Skin of body (tissue), 2 donors: ENCODE data around the gene SEC14L1. TPM values are rescaled to one million over a fixed set of nuclear protein-coding genes. Genes with fewer than 3 reads are reported as not detected.

Source experiments
- DNase-seq: peaks from one replicate; lab custom pipeline; 2025; lab: John Stamatoyannopoulos, UW
- total RNA-seq: library from RNA; depleted of rRNA; stranded (reverse); fragments of >200 nt; gene quantifications from one replicate; pipeline ENCODE4 v1.2.3, GENCODE V29; 2014

Gene SEC14L1
- total RNA-seq, 1 donor from 2014 or later: 56.4 TPM

DNA sequence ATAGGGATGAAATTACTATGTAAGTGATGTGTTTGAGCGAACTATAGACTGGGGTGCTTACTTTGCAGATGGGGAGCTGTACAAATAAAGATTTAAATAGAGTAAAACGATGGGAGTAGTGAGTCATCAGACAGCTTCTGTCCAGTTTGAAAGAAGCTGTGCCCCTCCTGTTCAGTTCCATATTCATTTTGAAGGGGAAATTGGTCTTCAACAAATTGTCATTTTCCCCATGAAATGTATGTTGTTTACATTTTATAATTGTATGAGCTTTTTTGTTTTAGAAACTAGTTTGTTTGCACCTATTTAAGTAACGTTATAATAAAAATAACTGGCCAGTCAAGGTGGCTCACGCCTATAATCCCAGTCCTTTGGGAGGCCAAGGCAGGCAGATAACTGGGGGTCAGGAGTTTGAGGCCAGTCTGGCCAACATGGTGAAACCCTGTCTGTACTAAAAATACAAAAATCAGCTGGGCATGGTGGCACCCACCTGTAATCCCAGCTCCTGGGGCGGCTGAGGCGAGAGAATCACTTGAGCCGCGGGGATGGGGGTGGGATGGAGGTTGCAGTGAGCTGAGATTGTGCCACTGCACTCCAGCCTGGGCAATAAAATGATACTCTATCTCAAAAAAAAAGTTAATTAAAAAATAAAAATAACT, 20.2 kb downstream of the SEC14L1 start:
- DNase-seq: no peak

DNA sequence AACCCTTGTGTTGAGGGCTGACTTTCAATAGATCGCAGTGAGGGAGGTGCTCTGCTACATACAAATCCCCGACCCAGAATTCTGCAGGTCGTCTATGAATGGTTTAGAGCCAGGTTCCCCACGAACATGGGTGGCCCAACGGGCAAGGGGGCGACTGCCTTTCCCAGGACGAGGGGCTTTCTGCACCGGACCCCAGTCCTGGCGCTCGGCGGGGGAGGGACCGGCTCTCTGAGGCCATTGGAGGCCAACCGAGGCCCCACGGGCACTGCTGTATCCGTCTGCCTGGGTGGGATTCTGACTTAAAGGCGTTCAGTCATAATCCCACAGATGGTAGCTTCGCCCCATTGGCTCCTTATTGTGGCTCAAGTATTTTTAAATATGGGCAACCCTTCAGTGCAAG, 21.2 kb downstream of the SEC14L1 start:
- DNase-seq: no peak

DNA sequence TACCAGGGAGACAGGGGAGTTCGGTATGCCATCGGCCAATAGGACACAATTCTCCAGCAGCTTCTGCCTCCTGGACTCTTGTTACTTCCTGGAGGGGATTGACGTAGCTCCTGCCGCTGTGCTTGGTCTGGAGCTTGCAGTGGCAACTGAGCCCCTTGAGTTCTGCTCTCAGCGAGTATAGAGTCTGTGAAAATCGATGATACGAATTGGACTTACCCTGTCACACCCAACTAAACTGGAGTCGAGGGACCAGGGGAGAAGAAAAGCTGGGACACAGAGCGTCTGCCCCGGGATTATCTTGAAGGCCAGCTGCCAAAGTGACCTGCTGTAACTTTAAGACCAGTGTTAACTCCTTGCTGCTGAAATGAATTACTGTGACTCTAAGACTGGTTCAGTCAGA, 22.2 kb downstream of the SEC14L1 start:
- DNase-seq: no peak

DNA sequence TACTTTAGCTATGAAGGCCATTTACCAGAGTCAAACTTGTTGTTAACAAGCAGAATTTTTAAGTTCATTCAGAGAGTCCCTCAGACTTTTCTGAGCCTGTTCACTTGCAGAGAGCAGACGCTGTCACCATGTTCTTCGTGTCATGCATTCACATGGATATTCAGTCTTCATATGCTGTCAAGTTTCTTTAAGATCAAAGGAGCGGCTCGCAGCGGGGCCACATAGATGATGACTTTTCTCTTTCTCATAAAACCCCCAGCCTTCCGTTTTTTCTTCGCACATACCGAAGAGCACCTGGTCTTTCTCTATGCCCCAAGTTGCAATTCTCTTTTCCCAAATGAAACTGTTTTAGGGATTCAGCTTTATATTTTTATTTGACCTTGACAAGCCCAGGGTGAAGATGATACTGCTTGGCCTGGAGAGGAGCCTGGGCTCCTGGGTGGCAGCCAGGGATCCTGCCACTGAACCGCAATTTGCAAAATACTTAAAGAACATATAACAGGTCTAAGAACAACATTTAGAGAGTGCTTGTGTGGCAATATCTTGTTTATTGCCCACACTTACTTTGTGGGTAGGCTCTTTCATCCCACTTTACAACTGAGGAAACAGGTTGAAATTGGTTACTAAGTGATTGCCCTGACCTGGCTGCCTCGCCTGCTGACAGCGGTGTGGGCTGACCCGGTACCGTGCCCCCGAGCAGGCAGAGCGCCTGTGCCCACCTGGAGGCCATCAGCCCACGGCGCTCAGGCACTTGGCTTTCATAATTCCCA, 22.9 kb downstream of the SEC14L1 start:
- DNase-seq: no peak

DNA sequence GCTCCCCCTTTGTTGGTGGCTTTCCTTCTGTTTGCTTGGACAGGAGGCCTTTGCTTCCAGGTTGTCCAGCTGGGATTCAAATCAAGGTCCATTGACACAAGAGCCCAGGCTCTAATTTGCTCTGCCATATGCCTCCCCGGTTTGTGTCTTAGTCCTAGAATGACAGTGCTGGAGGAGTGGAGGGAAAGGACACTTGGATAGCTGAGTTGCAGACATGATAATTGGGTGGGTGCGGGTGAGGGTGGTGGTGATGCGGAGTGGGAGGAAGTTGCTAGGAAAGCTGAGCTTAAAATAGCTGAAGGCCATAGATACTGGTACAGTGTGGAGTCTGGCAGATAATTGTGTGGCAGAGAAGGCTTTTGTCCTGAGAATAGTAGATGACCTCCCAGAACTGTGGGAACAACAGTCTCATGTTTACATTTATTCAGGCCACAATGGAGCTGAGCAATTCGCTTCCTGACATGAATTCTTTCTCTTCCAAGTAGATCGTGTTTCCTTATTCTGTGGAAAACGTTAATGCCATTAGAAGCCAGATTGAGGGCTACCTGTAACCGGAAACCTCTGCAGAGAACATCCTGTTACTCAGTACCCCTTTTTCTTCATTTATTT, 23.8 kb downstream of the SEC14L1 start:
- no peak for DNase-seq

DNA sequence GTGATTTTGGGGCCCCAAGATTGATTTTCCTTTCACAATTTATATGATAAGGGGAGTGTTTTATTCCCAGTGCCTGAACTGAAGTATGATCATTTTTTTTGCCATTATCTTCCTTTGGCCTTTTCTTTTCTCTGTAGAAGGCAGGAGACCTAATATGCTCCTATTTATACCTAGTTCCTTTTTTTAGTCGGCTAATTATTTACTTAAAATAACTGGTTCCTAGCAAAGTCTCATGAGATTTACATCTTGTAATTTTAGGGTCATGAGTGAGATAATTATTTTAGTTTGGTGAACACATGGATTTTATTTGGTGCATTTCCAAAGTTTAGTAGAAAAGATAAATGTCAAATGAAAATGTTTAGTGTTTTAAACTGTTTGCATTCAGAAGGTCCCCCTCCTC, 24.8 kb downstream of the SEC14L1 start:
- no peak for DNase-seq

DNA sequence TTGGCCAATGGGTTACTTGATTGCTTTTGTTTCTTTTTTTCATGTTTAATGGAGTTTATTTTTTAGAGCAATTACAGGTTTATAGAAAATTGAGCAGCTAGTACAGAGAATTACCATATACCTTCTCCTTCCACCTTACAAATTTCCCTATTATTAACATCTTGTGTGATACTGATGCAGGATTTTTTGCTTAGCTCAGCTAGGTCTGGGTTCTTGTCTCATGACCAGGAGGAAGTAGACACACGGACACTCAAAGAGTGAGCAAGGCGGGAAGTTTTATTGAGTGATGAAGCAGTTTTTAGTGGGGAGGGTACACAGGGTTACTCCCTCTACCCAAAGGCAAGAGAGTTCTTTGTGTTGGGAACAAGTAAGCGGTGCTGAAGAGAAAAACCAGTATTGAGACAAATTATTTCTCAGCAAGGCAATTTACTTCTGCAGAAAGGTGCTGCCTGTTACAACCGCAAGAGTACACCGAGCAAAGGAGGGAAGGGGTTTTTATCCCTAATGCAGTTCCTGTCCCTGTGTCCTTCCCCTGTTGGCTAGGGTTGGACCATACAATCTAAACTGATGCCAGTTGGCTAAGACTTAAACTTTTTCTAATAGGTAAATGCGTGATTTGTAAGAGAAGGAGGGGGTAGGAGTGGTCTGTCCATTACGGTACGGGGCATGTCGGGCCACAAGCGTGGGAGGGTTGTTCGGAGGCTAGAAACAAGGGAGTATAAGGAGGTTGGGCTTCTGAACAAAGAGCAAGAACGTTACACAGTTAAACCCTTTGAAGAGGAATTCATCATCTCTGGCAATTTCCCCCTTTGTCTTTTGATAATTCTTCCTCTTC, 26.9 kb downstream of the SEC14L1 start:
- no peak for DNase-seq

DNA sequence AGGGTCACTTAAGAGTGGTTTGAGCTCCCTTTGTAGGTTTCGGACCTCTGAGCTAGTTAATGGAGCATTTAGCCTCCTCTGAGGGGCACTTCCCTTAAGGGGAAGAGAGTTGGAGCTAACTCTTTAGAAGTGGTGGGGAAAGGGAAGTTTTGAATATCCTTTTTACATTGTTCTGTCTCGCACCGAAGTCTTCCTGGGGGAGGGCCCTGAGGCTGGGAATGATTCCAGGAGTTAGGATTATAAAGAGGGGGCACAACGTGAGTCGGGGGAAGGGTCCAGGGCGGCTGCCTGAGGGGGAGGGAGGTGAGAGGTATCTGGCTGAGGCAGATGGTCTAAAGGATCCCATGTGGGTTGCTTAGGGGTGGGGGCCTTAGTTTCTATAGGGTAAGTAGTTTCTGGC, 32.3 kb downstream of the SEC14L1 start:
- DNase-seq: no peak

DNA sequence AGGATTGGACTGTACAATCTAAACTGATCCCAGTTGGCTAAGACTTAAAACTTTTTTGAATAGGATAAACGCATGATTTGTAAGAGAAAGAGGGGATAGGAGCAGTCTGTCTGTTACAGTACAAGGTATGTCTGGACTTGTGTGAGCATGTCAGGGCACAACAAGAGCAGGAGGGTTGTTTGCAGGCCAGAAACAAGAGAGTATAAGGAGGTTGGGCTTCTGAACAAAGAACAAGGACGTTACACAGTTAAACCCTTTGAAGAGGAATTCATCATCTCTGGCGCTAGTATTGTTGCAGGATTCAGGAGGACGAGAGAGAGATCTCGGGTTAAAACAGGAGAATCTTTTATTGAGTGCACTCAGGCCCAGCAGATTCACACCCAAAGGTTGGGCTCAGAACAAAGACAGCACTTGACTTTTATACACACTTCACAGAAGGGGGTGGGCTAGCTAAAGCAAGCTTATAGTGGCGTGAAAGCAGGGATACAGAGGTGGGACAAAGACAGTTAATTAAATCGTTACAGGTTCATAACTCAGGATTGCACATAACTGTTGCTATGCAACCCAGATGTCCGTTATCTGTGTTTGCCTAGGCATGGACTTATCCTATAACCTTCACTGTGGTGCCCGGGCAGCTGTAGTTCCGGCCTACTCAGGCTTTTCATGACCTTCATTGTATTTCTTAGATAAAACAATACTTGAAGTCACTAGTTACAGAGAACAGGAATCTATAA, 34.3 kb downstream of the SEC14L1 start:
- DNase-seq: no peak

DNA sequence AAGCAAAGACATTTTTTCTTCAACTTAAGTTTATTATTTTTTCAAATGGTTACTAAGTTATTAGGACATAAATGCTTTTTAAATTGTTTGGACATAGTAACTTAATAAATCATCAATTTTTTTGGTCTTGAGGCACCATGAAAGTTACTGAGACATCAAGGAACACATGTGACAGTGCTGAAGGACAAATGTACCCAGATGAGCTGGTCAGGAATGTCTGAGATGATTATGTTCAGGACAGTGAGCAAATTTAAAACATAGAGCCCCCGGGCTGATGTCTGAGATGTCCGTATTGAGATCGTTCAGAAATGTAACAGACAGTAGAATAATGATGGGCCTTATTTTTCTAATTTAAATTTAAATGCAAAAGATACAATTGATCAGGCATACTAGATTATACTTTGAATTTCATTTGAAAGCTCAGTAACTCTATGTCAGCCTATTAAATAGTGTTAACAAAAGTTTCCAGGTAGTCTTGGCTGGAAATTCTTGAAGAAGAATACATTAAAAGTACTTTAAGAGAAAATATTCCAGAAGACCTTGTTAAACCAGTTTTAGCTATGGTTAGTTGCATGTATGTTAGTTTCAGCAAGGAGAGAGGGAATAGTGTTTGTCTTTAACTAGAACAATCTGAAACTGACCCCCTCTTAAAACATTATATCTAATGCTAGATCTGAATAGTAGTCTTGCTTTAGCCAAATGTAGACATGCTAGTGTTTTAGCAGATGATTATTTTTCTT, 36.4 kb downstream of the SEC14L1 start:
- DNase-seq: no peak

DNA sequence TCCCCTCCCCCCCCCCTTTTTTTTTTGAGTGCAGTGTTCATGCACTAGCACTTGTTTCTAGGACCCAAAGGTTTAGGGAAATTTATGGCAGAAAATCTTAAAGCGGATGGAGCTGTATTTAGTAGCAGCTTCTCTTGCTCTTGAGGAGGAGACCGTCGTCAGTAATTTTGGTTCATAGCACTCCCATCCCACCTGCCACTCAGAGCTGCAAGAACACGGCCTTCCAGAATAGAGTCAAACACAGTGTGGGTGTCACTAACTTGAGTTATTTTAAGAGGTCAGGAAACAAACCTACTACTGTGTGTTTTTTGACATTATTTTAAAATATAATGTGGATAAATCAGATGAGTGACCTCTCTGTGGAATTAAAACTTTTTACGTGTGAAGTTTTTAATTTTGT, 37.3 kb downstream of the SEC14L1 start:
- DNase-seq: no peak

DNA sequence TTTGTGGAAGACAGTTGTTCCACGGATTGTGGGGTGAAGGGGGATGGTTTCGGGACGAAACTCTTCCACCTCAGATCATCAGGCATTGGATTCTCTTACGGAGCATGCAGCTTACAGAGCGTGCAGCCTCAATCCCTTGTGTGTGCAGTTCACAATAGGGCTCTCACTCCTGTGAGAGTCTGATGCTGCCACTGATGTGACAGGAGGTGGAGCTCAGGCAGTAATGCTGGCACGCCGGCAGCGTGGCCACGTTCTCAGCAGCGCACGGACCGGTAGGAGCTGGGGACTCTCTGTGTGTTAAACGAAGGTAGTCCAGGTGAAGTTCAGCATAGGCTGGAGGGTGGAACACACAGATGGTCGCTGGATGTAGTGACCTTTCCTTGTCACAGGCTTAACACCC, 37.8 kb downstream of the SEC14L1 start:
- DNase-seq: no peak

DNA sequence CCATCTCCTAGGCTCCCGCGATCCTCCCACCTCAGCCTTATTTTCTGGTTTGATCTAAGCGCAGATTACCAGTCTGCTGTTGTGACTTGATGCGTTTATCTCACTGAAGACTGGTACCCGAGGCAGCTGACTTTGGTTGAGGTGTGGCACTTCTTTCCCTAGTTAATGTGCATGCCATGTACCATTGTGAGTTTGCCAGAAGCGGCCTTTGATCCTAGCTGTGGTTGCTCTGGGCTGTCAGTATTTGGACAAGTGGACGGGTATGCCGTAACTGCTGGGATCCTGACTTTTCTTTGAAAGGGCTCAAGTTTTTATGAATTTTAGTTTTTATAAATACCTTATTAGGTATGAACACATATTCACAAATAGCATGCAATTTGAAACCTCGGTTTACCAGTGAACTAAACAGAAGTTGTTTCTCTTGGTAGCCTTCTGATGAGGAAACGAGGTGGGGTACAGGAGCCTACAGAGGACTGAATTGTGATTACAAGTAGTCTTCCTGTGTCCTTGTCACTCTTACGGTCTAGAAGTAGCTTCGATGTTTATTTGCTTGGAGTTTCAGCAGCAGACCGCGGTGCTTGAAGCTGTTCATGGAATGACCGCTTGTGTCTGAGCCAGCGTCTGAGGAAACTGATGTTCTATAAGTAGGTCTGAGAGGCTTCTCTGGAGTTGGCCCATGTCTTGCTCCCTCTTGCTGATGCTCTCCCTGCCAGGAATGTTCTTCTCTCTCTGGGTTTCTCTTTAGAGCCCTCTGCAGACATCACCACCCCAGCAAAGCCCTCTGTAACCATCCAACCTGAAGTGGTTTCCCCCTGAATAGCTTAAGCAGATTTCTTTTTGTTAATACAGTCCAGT, 40.0 kb downstream of the SEC14L1 start:
- DNase-seq: no peak

DNA sequence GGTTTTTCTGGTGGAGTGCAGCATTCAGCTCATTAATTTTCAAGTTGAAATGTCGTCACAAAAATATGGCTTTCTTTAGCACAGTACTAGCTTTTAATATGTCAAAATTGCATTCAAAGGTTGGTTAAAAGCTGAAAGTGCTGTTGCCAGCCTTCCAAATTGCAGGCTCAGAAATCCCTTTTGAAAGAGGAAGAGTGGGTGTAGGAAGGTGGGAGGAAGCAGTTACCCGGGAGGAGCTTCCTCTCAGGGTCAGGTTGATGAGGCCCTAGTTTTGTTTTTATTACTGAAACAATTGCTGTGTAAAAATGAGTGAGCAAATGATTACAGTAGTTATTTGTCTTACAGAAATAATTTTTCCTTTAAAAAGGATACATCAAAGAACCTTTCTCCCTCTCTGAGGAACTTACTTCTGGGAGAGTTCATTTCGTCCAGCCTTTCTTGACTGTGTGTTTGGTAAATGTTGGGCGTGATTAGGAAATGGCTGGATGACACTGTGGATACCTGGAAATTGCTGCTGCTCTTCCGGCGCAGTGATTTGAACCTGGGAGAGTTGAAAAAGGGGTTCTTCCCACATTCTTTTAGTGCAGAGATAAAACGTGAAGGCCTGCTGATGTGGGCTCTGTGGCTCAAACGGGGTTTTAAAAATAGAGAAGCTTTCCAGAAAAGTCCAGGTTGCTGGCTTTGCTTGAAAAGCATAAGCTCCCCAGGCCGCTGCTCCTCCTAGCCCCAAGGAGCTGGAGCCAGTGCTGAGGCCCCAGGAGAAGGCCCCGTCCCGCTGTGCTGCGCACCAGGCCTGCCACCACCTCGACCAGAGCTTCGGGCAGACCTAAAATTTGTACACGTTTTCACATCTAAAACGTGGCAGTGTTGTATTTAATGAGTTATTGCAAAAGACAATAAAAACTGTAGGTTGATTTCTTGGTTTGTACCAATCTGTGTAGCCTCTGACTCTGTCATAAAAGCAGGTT, 41.7 kb downstream of the SEC14L1 start:
- DNase-seq: no peak

DNA sequence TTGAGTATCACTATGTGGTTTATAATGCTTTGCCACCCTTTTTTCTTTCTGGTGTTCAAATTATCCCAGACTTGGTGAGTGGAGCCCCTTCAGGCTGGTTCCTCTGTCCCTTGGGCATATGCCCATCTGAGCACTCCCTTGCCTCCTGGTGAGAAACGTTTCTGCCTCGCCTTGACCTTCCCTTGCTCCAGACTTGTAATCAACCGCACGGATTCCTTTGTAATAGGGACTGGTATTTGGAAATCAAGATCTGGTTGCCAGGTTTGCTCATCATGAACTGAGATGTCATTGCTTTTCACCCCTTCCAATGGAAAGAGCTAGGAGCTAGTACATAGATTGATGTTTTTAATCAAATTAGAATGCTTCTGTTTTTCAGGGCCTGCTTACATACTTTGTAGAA, 43.7 kb downstream of the SEC14L1 start:
- no peak for DNase-seq

DNA sequence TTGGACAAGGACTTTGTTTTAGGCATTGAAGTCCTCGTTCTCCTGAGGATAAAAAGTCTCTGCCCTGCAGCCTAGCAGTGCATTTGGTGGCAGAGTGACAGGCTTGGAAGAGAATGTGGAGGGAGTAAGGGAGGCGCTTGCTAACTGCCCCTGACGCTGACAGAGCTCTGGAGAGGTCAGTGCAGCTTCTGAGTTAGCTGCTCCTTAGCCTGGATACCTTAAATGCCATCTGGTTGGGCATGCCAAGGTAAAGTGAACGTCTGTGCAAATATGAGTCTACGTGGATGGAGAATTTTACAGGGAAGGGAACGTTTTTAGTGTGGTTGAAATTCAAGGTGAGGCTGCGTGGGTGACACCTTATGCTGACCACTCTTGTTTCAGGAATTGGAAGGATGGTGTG, 44.4 kb downstream of the SEC14L1 start:
- no peak for DNase-seq

DNA sequence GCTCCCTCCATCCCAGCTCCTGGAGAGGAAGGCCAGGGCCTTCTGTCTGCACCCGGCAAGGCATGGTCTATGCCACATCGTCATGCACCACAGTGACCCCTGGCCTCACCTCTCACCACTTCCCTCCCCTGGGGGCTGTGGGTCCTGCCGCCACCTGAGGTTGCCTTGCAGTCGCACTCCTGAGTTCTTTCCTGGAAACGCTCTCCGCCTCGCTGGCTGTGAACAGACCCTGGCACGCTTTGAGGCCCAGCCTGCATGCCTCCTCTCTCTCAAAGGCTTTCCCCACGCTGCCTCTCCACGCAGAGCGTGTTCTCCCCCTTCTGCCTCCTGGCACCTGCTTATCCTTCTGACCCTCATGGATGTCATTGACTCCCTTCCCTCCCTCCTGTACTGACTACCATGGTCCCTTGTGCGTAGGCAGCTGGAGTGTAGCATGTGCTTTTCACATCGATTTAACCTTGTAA, 45.4 kb downstream of the SEC14L1 start:
- DNase-seq: no peak
